HEK293 (cell line): ENCODE measurements around the gene TMED4.

Source experiments
- CTCF ChIA-PET: fragments of 350-600 bp; formaldehyde crosslinking; extraction: SDS; loops from one replicate; lab custom pipeline; 2021; ENCODE audit warnings: antibody characterized with exemption; lab: Yijun Ruan, JAX
- POLR2A ChIA-PET: fragments of 300-600 bp; formaldehyde crosslinking; extraction: SDS; loops from one replicate; lab custom pipeline; 2020; ENCODE audit warnings: antibody characterized with exemption, inconsistent platforms; lab: Yijun Ruan, JAX
- H3K27ac ChIP-seq: fragments of 200-500 bp; sonication (Bioruptor generic); 2 replicates; pipeline ENCODE4 v1.5.1; 2014; ENCODE audit warnings: low read depth, low read length, control low read depth, inconsistent platforms; ENCODE audit errors: extremely low read depth
- H3K36me3 ChIP-seq, 2 experiments: fragments of 200-500 bp in 1 of 2; sonication (Bioruptor generic) in 1 of 2; 1 replicate in 1 of 2; 2 replicates in 1 of 2; pipeline ENCODE4 v1.5.1; 2014 to 2017; ENCODE audit warnings: inconsistent platforms in 2 of 2, low read length in 2 of 2; ENCODE audit not compliant: control insufficient read depth in 2 of 2, insufficient read depth in 1 of 2
- H3K4me1 ChIP-seq: fragments of 200-500 bp; sonication (Bioruptor generic); 2 replicates; pipeline ENCODE4 v1.5.1; 2014; ENCODE audit warnings: mild to moderate bottlenecking, low read length, inconsistent platforms; ENCODE audit not compliant: control insufficient read depth, insufficient read depth
- H3K4me3 ChIP-seq: 2 replicates; pipeline ENCODE4 v1.5.1; 2011; ENCODE audit warnings: low read depth, mild to moderate bottlenecking, control low read depth, low read length, moderate library complexity
- H3K9me3 ChIP-seq: fragments of 200-500 bp; sonication (Bioruptor generic); 2 replicates; pipeline ENCODE4 v1.5.1; 2014; ENCODE audit warnings: low read depth, low read length, inconsistent platforms; ENCODE audit not compliant: control insufficient read depth, insufficient read depth
- MZF1 ChIP-seq: fragments of 450-650 bp; formaldehyde crosslinking; IDR thresholded peaks from 2 replicates; pipeline ENCODE4 v1.5.1; 2017; ENCODE audit warnings: missing biosample characterization, missing genetic modification characterization, borderline replicate concordance
- ZBTB48 ChIP-seq: fragments of 450-650 bp; formaldehyde crosslinking; IDR thresholded peaks from 2 replicates; pipeline ENCODE4 v1.5.1; 2016; ENCODE audit warnings: missing biosample characterization, missing genetic modification characterization
- ZIC2 ChIP-seq: fragments of 450-650 bp; formaldehyde crosslinking; IDR thresholded peaks from 2 replicates; pipeline ENCODE4 v1.5.1; 2016; ENCODE audit warnings: missing biosample characterization, missing genetic modification characterization
- ZNF121 ChIP-seq: fragments of 450-650 bp; formaldehyde crosslinking; IDR thresholded peaks from 2 replicates; pipeline ENCODE4 v1.5.1; 2016; ENCODE audit warnings: missing biosample characterization, missing genetic modification characterization
- ZNF140 ChIP-seq: fragments of 450-650 bp; formaldehyde crosslinking; IDR thresholded peaks from 2 replicates; pipeline ENCODE4 v1.5.1; 2016; ENCODE audit warnings: missing biosample characterization, missing genetic modification characterization
- ZNF175 ChIP-seq: fragments of 450-650 bp; formaldehyde crosslinking; IDR thresholded peaks from 2 replicates; pipeline ENCODE4 v1.5.1; 2016; ENCODE audit warnings: missing biosample characterization, missing genetic modification characterization
- ZNF302 ChIP-seq: fragments of 450-650 bp; formaldehyde crosslinking; IDR thresholded peaks from 2 replicates; pipeline ENCODE4 v1.5.1; 2016; ENCODE audit warnings: missing biosample characterization, missing genetic modification characterization, low read depth
- ZNF660 ChIP-seq: fragments of 450-650 bp; IDR thresholded peaks from 2 replicates; pipeline ENCODE4 v1.5.1; 2018; ENCODE audit warnings: missing biosample characterization, mild to moderate bottlenecking, missing genetic modification characterization
- ZNF768 ChIP-seq: fragments of 450-650 bp; formaldehyde crosslinking; IDR thresholded peaks from 2 replicates; pipeline ENCODE4 v1.5.1; 2018; ENCODE audit warnings: missing biosample characterization, mild to moderate bottlenecking, missing genetic modification characterization
- ZNF791 ChIP-seq: fragments of 450-650 bp; formaldehyde crosslinking; IDR thresholded peaks from 2 replicates; pipeline ENCODE4 v1.5.1; 2016; ENCODE audit warnings: missing biosample characterization, missing genetic modification characterization
- TF ChIP-seq, protein P1 (sequence below): fragments of 450-650 bp; formaldehyde crosslinking; IDR thresholded peaks from 2 replicates; pipeline ENCODE4 v1.5.1; 2016; ENCODE audit warnings: missing biosample characterization, missing genetic modification characterization
- TF ChIP-seq, protein P2 (sequence below): fragments of 450-650 bp; formaldehyde crosslinking; IDR thresholded peaks from 2 replicates; pipeline ENCODE4 v1.5.1; 2016; ENCODE audit warnings: missing biosample characterization, missing genetic modification characterization
- TF ChIP-seq, protein P3 (sequence below): fragments of 450-650 bp; formaldehyde crosslinking; IDR thresholded peaks from 2 replicates; pipeline ENCODE4 v1.5.1; 2016; ENCODE audit warnings: missing biosample characterization, missing genetic modification characterization
- TF ChIP-seq, protein P4 (sequence below): fragments of 450-650 bp; formaldehyde crosslinking; conservative IDR thresholded peaks from 2 replicates; pipeline ENCODE4 v1.5.1; 2016; ENCODE audit warnings: low read depth, missing biosample characterization, missing genetic modification characterization

Gene TMED4

DNA sequence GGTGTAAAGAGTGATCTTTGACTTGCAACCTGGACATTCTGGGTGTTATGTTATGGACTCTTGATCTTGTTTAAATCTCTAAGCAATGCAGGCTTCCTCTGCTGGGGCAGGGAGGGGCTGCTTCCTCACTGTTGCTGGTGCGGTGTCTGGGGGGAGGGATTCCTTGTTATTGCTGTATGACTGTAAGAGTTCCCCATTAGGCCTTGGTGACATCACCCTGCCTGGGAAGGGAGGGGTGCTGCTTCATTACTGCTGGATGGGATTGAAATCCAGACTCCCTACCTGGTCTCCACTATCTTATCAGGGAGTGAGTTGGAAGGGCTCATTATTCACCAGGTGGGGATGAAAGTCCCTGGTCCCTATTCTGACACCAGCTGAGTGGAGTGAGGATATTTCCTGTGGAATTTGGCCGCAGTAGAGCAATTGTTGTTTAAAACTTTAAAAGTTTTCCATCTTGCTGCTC, 33.1 kb upstream of the TMED4 start (continued):
- TF ChIP-seq, protein P1, sequence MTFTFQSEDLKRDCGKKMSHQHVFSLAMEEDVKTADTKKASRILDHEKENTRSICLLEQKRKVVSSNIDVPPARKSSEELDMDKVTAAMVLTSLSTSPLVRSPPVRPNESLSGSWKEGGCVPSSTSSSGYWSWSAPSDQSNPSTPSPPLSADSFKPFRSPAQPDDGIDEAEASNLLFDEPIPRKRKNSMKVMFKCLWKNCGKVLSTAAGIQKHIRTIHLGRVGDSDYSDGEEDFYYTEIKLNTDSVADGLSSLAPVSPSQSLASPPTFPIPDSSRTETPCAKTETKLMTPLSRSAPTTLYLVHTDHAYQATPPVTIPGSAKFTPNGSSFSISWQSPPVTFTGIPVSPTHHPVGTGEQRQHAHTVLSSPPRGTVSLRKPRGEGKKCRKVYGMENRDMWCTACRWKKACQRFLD (tag by site-specific recombination): no peak
- TF ChIP-seq MZF1 (tag by site-specific recombination) (peak; percentile 65; the same call in 1 of the 2 replicates), ZNF660 (tag by site-specific recombination) (peak; percentile 59; the same call in 1 of the 2 replicates), ZNF768 (tag by site-specific recombination) (no peak), ZNF791 (no peak), ZNF175 (no peak), ZNF302 (tag by site-specific recombination) (no peak), ZIC2 (tag by site-specific recombination) (peak; percentile 26; the same call in 1 of the 2 replicates), ZNF140 (no peak), ZBTB48 (peak; percentile 60)
- TF ChIP-seq, protein P2, sequence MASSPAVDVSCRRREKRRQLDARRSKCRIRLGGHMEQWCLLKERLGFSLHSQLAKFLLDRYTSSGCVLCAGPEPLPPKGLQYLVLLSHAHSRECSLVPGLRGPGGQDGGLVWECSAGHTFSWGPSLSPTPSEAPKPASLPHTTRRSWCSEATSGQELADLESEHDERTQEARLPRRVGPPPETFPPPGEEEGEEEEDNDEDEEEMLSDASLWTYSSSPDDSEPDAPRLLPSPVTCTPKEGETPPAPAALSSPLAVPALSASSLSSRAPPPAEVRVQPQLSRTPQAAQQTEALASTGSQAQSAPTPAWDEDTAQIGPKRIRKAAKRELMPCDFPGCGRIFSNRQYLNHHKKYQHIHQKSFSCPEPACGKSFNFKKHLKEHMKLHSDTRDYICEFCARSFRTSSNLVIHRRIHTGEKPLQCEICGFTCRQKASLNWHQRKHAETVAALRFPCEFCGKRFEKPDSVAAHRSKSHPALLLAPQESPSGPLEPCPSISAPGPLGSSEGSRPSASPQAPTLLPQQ (tag by site-specific recombination): peak; percentile 27; the same call in 1 of the 2 replicates
- TF ChIP-seq, protein P3, sequence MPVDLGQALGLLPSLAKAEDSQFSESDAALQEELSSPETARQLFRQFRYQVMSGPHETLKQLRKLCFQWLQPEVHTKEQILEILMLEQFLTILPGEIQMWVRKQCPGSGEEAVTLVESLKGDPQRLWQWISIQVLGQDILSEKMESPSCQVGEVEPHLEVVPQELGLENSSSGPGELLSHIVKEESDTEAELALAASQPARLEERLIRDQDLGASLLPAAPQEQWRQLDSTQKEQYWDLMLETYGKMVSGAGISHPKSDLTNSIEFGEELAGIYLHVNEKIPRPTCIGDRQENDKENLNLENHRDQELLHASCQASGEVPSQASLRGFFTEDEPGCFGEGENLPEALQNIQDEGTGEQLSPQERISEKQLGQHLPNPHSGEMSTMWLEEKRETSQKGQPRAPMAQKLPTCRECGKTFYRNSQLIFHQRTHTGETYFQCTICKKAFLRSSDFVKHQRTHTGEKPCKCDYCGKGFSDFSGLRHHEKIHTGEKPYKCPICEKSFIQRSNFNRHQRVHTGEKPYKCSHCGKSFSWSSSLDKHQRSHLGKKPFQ: no peak
- TF ChIP-seq, protein P4, sequence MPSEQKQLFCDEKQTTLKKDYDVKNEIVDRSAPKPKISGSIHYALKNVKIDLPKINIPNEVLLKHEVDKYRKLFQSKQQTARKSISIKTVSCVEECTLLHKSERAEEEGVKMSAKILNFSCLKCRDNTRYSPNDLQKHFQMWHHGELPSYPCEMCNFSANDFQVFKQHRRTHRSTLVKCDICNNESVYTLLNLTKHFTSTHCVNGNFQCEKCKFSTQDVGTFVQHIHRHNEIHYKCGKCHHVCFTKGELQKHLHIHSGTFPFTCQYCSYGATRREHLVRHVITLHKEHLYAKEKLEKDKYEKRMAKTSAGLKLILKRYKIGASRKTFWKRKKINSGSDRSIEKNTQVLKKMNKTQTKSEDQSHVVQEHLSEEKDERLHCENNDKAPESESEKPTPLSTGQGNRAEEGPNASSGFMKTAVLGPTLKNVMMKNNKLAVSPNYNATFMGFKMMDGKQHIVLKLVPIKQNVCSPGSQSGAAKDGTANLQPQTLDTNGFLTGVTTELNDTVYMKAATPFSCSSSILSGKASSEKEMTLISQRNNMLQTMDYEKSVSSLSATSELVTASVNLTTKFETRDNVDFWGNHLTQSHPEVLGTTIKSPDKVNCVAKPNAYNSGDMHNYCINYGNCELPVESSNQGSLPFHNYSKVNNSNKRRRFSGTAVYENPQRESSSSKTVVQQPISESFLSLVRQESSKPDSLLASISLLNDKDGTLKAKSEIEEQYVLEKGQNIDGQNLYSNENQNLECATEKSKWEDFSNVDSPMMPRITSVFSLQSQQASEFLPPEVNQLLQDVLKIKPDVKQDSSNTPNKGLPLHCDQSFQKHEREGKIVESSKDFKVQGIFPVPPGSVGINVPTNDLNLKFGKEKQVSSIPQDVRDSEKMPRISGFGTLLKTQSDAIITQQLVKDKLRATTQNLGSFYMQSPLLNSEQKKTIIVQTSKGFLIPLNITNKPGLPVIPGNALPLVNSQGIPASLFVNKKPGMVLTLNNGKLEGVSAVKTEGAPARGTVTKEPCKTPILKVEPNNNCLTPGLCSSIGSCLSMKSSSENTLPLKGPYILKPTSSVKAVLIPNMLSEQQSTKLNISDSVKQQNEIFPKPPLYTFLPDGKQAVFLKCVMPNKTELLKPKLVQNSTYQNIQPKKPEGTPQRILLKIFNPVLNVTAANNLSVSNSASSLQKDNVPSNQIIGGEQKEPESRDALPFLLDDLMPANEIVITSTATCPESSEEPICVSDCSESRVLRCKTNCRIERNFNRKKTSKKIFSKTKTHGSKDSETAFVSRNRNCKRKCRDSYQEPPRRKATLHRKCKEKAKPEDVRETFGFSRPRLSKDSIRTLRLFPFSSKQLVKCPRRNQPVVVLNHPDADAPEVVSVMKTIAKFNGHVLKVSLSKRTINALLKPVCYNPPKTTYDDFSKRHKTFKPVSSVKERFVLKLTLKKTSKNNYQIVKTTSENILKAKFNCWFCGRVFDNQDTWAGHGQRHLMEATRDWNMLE: no peak

DNA sequence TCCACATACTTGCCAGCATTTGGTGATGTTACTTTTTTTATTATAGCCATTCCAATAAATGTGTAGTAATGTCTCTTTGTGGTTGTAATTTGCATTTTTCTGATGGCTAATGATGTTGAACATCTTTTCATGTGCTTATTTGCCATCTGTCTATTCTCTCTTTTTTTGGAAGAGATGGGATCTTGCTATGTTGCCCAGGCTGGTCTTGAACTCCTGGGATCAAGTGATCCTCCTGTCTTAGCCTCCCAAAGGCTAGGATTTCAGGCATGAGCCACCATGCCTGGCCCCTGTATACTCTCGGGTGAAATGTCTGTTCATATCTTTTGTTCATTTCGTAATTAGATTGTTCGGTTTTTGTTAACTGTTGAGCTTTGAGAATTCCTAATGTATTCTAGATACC, 27.8 kb upstream of the TMED4 start:
- CTCF ChIA-PET: interaction anchor here (0.6 to 0.7 kb wide), 2 partner anchors 16 to 217 kb away, joined by 3 to 4 read pairs; no protein-coding TSS in a partner anchor
- POLR2A ChIA-PET: interaction anchor here (0.6 kb wide), 1 partner anchor 210 kb away, joined by 4 read pairs; no protein-coding TSS in a partner anchor

More for the DNA sequence above, 27.8 kb upstream of the TMED4 start:
- Histone ChIP-seq H3K4me1 (no peaks in the 10 kb centered on the region), H3K27ac (no peak overlapping the region), H3K4me3 (no peak overlapping the region), H3K36me3 (no peaks in the 10 kb centered on the region; a peak in 1 of 3 replicates), H3K9me3 (no peaks in the 10 kb centered on the region)
- peak; percentile 91 for TF ChIP-seq ZNF121 (tag by site-specific recombination)
- TF ChIP-seq, protein P4: no peak
